COLO829 (cell line): Measurements from ENCODE around the gene PCDHGB3.
"Not testable (repeated sequence)": the region's sequence is repeated elsewhere in the genome, so short reads cannot be mapped to it uniquely, and the experiment has no call there.

Experiments
- DNase-seq: peaks from one replicate; pipeline ENCODE4 v3.0.0; 2012; ENCODE audit warnings: low spot score

PCDHGB3 gene

DNA sequence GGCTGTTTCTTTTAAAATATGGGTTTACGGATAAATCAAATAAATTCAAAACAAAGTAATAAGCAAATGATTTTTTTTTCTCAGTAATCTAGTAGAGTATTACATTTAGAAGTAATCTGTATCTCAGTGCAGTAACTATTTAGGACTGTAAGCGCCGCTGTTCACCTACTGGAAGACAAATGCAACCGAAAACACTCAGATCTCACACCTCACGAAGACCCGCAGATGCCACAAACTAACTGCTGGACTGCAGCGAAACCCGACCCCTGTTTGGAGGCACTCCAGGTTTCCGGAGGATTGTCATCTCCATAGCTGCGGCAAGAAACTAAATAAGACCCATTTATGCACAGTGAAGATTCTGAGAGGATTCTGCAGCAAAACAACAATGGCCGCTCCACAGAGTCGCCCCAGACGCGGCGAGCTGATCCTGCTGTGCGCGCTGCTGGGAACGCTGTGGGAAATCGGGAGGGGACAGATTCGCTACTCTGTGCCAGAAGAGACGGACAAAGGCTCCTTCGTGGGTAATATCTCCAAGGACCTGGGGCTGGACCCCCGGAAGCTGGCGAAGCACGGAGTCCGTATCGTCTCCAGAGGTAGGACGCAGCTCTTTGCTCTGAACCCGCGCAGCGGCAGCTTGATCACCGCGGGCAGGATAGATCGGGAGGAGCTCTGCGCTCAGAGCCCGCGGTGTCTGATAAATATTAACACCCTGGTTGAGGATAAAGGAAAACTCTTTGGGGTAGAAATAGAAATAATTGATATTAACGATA is 22.6 kb downstream of the PCDHGB3 start, which contains the start of gene PCDHGA8:
PCDHGA8 (plus strand) TSS at position 205 of the 770 bp plus-strand sequence; CDS start at position 386, 181 bp downstream.
- no peak for DNase-seq

DNA sequence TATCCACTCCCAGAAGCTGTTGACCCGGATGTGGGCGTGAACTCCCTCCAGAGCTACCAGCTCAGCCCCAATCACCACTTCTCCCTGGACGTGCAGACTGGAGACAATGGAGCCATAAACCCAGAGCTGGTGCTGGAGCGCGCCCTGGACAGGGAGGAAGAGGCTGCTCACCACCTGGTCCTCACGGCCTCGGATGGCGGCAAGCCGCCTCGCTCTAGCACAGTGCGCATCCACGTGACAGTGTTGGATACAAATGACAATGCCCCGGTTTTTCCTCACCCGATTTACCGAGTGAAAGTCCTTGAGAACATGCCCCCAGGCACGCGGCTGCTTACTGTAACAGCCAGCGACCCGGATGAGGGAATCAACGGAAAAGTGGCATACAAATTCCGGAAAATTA is 23.2 kb downstream of the PCDHGB3 start:
- no peak for DNase-seq

DNA sequence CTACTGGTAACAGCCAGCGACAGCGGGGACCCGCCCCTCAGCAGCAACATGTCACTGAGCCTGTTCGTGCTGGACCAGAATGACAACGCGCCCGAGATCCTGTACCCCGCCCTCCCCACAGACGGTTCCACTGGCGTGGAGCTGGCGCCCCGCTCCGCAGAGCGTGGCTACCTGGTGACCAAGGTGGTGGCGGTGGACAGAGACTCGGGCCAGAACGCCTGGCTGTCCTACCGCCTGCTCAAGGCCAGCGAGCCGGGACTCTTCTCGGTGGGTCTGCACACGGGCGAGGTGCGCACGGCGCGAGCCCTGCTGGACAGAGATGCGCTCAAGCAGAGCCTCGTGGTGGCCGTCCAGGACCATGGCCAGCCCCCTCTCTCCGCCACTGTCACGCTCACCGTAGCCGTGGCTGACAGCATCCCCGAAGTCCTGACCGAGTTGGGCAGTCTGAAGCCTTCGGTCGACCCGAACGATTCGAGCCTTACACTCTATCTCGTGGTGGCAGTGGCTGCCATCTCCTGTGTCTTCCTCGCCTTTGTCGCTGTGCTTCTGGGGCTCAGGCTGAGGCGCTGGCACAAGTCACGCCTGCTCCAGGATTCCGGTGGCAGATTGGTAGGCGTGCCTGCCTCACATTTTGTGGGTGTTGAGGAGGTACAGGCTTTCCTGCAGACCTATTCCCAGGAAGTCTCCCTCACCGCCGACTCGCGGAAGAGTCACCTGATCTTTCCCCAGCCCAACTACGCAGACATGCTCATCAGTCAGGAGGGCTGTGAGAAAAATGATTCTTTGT is 24.6 kb downstream of the PCDHGB3 start:
- not testable (repeated sequence) for DNase-seq

DNA sequence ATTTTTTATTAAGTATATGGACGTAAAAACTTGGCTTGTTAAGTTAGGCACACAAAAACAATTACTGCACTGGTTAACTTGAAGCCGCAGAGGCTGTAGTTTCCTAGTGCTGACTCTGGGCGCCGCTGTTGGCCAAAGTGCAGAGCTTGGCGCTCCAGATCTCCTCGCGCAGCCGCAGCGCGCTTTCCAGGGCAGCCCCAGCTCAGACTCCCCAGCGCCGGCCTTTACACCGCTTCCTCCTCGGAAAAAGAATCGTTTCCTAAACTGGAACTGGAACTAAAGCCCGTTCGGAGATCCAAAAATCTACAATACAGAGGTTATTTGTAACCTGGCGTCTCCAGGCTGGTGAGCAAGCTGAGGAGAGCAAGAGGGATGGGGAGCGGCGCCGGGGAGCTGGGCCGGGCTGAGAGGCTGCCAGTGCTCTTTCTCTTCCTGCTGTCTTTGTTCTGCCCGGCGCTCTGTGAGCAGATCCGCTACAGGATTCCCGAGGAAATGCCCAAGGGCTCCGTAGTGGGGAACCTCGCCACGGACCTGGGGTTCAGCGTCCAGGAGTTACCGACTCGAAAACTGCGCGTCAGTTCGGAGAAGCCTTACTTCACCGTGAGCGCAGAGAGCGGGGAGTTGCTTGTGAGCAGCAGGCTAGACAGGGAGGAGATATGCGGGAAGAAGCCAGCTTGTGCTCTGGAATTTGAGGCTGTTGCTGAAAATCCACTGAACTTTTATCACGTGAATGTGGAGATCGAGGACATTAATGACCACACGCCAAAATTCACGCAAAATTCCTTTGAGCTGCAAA is 27.9 kb downstream of the PCDHGB3 start, which contains the start of gene PCDHGB5:
PCDHGB5 (plus strand) TSS at position 192 of the 796 bp plus-strand sequence; CDS start at position 373, 181 bp downstream.
- peak; percentile 23 for DNase-seq

DNA sequence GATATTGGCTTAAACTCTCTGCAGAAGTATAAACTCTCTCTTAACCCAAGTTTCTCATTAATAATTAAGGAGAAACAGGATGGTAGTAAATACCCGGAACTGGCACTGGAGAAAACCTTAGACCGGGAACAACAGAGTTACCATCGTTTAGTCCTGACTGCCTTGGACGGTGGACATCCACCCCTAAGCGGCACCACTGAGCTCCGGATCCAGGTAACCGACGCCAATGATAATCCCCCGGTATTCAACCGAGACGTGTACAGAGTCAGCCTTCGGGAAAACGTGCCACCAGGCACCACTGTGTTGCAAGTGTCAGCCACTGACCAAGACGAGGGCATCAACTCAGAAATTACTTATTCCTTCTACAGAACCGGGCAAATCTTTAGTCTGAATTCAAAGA is 28.6 kb downstream of the PCDHGB3 start:
- no peak for DNase-seq

DNA sequence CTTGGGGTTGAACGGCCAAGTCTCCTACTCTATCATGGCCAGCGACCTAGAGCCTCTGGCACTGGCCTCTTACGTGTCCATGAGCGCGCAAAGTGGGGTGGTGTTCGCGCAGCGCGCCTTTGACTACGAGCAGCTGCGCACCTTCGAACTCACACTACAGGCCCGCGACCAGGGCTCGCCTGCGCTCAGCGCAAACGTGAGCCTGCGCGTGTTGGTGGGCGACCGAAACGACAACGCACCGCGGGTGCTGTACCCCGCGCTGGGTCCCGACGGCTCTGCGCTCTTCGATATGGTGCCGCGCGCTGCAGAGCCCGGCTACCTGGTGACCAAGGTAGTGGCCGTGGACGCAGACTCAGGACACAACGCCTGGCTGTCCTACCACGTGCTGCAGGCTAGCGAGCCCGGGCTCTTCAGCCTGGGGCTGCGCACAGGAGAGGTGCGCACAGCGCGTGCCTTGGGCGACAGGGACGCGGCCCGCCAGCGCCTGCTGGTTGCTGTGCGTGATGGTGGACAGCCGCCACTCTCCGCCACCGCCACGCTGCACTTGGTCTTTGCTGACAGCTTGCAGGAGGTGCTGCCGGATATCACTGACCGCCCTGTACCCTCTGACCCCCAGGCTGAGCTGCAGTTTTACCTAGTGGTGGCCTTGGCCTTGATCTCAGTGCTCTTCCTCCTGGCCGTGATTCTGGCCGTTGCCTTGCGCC is 29.7 kb downstream of the PCDHGB3 start:
- no peak for DNase-seq

DNA sequence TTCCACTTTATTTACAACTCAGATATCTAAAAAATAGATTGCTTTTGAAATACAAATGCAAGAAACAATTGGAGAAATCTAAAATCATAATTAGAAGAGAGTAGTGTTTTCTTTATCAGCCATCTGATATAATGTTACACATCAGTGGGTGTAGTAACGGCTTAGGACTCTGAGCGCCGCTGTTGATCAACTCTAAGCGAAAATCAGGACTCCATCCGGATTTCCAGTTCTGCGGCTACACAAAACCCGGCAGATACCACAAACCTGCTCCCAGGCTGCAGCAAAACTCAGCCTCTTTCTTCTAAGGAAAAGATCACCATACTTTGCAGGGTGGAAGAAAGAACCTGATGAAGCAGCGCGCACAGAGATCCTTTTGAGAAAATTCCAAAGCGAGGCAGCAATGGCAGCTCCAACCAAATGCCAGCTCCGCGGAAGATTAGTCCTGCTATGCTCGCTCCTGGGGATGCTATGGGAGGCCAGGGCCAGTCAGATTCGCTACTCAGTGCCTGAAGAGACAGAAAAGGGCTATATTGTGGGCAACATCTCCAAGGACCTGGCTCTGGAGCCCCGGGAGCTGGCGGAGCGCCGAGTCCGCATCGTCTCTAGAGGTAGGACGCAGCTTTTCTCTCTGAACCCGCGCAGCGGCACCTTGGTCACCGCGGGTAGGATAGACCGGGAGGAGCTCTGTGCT is 32.7 kb downstream of the PCDHGB3 start, which contains the start of gene PCDHGA9:
PCDHGA9 (plus strand) TSS at position 226 of the 691 bp plus-strand sequence; CDS start at position 401, 175 bp downstream.
- no peak for DNase-seq

DNA sequence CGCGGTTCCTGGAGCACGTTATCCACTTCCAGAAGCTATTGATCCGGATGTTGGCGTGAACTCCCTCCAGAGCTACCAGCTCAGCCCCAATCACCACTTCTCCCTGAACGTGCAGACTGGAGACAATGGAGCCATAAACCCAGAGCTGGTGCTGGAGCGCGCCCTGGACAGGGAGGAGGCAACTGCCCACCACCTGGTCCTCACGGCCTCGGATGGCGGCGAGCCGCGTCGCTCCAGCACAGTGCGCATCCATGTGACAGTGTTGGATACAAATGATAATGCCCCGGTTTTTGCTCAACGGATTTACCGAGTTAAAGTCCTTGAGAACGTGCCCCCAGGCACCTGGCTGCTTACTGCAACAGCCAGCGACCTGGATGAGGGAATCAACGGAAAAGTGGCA is 33.3 kb downstream of the PCDHGB3 start:
- DNase-seq = no peak

DNA sequence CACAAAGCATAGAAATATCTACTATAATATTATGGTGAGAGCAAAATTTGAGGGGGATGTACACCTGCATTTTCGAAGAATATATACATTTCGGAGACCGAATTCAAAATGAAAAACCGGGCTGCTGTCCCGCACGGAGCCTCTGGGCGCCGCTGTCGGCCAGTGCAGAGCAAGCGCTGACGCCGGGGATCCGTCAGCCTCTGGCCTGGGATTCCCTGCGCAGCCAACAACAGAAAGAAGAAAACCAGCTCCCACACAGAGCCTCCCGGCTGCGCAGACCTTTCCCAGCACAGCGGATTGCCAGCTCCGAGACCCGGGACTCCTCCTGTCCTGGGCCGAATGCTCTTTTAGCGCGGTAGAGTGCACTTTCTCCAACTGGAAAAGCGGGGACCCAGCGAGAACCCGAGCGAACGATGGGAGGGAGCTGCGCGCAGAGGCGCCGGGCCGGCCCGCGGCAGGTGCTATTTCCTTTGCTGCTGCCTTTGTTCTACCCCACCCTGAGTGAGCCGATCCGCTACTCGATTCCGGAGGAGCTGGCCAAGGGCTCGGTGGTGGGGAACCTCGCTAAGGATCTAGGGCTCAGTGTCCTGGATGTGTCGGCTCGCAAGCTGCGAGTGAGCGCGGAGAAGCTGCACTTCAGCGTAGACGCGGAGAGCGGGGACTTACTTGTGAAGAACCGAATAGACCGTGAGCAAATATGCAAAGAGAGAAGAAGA is 37.9 kb downstream of the PCDHGB3 start, which contains the start of gene PCDHGB6:
PCDHGB6 (plus strand) TSS at position 232 of the 716 bp plus-strand sequence; CDS start at position 414, 182 bp downstream.
- DNase-seq = not testable (repeated sequence)

DNA sequence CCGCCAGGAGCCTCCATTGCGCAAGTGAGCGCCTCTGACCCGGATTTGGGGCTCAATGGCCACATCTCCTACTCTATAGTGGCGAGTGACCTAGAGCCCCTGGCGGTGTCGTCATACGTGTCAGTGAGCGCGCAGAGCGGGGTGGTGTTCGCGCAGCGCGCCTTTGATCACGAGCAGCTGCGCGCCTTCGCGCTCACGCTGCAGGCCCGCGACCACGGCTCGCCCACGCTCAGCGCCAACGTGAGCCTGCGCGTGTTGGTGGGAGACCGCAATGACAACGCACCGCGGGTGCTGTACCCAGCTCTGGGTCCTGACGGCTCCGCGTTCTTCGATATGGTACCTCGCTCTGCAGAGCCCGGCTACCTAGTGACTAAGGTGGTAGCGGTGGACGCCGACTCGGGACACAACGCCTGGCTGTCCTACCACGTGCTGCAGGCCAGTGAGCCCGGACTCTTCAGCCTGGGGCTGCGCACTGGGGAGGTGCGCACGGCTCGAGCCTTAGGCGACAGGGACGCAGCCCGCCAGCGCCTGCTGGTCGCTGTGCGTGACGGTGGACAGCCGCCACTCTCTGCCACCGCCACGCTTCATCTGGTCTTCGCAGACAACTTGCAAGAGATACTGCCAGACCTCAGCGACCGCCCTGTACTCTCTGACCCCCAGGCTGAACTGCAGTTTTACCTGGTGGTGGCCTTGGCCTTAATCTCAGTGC is 39.7 kb downstream of the PCDHGB3 start:
- DNase-seq = no peak

DNA sequence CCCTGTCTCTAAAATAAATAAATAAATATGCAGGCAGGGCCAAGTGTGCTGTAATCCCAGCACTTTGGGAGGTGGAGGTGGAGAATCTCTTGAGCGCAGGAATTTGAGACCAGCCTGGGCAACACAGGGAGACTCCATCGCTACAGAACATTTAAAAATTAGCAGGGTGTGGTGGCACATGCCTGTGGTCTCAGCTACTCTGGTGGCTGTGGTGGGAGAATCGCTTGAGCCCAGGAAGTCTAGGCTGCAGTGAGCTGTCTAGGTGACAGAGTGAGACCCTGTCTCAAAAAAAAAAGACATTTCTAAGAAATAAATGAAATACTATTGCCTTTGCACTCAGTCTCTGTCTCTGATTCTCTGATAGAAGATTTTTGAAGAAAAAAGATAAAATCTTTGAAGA is 41.5 kb downstream of the PCDHGB3 start:
- no peak for DNase-seq

DNA sequence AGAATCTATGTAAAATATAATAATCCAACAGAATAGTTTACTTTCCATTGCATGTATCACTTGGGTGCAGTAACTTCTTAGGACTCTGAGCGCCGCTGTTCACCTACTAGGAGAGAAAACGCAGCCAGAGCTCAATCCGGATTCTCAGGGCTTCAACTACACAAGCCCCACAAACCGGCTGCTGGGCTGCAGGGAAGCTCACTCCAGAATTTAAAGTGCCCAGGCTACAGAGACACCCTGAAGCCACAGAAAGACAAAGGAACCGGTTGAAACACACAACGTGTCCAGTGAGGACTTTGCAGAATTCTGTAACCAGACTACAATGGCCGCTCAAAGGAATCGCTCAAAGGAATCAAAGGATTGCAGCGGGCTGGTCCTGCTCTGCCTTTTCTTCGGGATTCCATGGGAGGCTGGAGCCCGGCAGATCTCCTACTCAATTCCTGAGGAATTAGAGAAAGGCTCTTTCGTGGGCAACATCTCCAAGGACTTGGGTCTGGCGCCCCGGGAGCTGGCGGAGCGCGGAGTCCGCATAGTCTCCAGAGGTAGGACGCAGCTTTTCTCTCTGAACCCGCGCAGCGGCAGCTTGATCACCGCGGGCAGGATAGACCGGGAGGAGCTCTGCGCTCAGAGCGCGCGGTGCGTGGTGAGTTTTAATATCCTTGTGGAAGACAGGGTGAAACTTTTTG is 43.0 kb downstream of the PCDHGB3 start, which contains the start of gene PCDHGA10:
PCDHGA10 (plus strand) TSS at position 134 of the 686 bp plus-strand sequence; CDS start at position 323, 189 bp downstream.
- DNase-seq = no peak

DNA sequence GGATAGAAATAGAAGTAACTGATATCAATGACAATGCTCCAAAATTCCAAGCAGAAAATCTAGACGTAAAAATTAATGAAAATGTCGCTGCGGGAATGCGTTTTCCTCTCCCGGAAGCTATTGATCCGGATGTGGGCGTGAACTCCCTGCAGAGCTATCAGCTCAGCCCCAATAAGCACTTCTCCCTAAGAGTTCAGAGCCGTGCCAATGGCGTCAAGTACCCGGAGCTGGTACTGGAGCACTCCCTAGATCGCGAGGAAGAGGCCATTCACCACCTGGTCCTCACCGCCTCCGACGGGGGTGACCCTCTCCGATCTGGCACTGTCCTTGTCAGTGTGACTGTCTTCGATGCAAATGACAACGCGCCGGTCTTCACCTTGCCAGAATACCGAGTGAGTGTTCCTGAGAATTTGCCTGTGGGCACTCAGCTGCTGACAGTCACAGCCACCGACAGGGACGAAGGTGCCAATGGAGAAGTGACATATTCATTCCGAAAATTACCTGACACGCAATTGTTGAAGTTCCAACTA is 43.6 kb downstream of the PCDHGB3 start:
- no peak for DNase-seq

DNA sequence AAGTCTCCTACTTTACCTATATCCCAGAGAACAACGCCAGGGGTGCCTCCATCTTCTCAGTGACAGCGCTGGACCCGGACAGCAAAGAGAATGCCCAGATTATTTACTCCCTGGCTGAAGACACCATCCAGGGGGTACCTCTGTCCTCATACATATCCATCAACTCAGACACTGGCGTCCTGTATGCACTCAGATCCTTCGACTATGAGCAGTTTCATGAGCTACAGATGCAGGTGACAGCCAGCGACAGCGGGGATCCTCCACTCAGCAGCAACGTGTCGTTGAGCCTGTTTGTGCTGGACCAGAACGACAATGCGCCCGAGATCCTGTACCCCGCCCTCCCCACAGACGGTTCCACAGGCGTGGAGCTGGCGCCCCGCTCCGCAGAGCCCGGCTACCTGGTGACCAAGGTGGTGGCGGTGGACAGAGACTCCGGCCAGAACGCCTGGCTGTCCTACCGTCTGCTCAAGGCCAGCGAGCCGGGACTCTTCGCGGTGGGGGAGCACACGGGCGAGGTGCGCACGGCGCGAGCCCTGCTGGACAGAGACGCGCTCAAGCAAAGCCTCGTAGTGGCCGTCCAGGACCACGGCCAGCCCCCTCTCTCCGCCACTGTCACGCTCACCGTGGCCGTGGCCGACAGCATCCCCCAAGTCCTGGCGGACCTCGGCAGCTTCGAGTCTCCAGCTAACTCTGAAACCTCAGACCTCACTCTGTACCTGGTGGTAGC is 44.7 kb downstream of the PCDHGB3 start:
- not testable (repeated sequence) for DNase-seq

DNA sequence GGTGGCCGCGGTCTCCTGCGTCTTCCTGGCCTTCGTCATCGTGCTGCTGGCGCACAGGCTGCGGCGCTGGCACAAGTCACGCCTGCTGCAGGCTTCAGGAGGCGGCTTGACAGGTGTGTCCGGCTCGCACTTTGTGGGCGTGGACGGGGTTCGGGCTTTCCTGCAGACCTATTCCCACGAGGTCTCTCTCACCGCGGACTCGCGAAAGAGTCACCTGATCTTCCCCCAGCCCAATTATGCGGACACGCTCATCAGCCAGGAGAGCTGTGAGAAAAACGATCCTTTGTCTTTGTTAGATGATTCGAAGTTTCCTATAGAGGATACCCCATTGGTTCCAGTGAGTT is 45.2 kb downstream of the PCDHGB3 start:
- not testable (repeated sequence) for DNase-seq

DNA sequence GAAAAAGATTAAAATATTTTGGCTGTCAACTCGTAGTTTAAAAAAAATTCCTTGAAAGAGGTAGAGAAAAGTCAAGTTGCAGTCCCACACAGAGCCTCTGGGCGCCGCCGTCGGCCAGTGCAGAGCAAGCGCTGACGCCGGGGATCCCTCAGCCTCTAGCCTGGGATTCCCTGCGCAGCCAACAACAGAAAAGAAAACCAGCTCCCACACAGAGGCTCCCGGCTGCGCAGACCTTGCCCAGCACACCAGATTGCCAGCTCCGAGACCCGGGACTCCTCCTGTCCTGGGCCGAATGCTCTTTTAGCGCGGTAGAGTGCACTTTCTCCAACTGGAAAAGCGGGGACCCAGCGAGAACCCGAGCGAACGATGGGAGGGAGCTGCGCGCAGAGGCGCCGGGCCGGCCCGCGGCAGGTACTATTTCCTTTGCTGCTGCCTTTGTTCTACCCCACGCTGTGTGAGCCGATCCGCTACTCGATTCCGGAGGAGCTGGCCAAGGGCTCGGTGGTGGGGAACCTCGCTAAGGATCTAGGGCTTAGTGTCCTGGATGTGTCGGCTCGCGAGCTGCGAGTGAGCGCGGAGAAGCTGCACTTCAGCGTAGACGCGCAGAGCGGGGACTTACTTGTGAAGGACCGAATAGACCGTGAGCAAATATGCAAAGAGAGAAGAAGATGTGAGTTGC is 47.6 kb downstream of the PCDHGB3 start, which contains the start of gene PCDHGB7:
PCDHGB7 (plus strand) TSS at position 184 of the 679 bp plus-strand sequence; CDS start at position 367, 183 bp downstream.
- not testable (repeated sequence) for DNase-seq
